HCT116 (cell line): ENCODE data around the gene ZNF750. TPM values are rescaled to one million over a fixed set of nuclear protein-coding genes. Genes with fewer than 3 reads are reported as not detected.

Experiments
- ATAC-seq: fragments of 200-7000 bp; cut with Tn5 transposase; 2 replicates; pipeline ENCODE4 v1.9.1; 2020; ENCODE audit warnings: mild to moderate bottlenecking, moderate library complexity
- BruUV-seq: library from RNA; stranded (reverse); fragments of 400-500 nt; replicated peaks from 2 replicates; lab custom pipeline; 2021; lab: Mats Ljungman, UMichigan
- CTCF ChIA-PET: fragments of 300-600 bp; sonication (Branson Sonifier 250); formaldehyde crosslinking; loops from one replicate; lab custom pipeline; 2021; ENCODE audit warnings: antibody characterized with exemption; lab: Charles Lee
- POLR2A ChIA-PET: fragments of 300-600, 350-600 bp; sonication (Branson Sonifier 250); formaldehyde crosslinking; loops from one replicate; lab custom pipeline; 2021; ENCODE audit warnings: antibody characterized with exemption; lab: Charles Lee
- RAD21 ChIA-PET, 2 experiments: fragments of 300-600 bp; sonication (Branson Sonifier 250); formaldehyde crosslinking; loops; one replicate each; lab custom pipeline; 2023; ENCODE audit warnings: low total read pairs in 2 of 2; ENCODE audit not compliant: uncharacterized antibody in 2 of 2, unreplicated experiment in 2 of 2, low non-redundant PET in 1 of 2; lab: Charles Lee
- DNase-seq: peaks from one replicate; pipeline ENCODE4 v3.0.0-alpha.2; 2010; ENCODE audit warnings: low read depth, low spot score
- H2AFZ ChIP-seq: fragments of 200-600 bp; shearing (Covaris generic), sonication (generic); 2 replicates; pipeline ENCODE4 v1.6.1; 2017; ENCODE audit warnings: low read depth, mixed run types, mixed read lengths, antibody characterized with exemption, low read length; ENCODE audit not compliant: poor library complexity, severe bottlenecking
- H3K27ac ChIP-seq: 2 replicates; pipeline ENCODE4 v1.5.1; 2012; ENCODE audit warnings: low read depth, low read length
- H3K27me3 ChIP-seq: fragments of 200-600 bp; sonication (generic); 2 replicates; pipeline ENCODE4 v1.6.1; 2016; ENCODE audit warnings: mixed run types, low read length, mixed read lengths; ENCODE audit not compliant: insufficient read depth
- H3K36me3 ChIP-seq, 2 experiments: fragments of 200-500 bp in 1 of 2; fragments of 200-600 bp in 1 of 2; sonication (Bioruptor generic) in 1 of 2; sonication (generic) in 1 of 2; 2 replicates each; pipeline versions ENCODE4 v1.5.1 to v1.6.1; 2014 to 2016; ENCODE audit warnings: low read length in 2 of 2, inconsistent platforms in 1 of 2, mixed read lengths in 1 of 2, mixed run types in 1 of 2; ENCODE audit not compliant: insufficient read depth in 2 of 2, control insufficient read depth in 1 of 2
- H3K4me1 ChIP-seq, 2 experiments: fragments of 200-600 bp in 1 of 2; sonication (generic) in 1 of 2; 2 replicates each; pipeline versions ENCODE4 v1.5.1 to v1.6.1; 2012 to 2017; ENCODE audit warnings: low read length in 2 of 2, inconsistent platforms in 1 of 2, mild to moderate bottlenecking in 1 of 2, mixed read lengths in 1 of 2, mixed run types in 1 of 2, moderate library complexity in 1 of 2; ENCODE audit not compliant: insufficient read depth in 2 of 2, control insufficient read depth in 1 of 2
- H3K4me2 ChIP-seq: fragments of 200-600 bp; sonication (generic); 2 replicates; pipeline ENCODE4 v1.6.1; 2017; ENCODE audit warnings: mixed run types, low read length, mixed read lengths
- H3K4me3 ChIP-seq, 2 experiments: fragments of 200-600 bp in 1 of 2; sonication (generic) in 1 of 2; replicated peaks in 1 of 2; 2 replicates each; pipeline ENCODE4 v1.5.1; 2011 to 2016; ENCODE audit warnings: low read length in 2 of 2, control low read depth in 1 of 2, low read depth in 1 of 2, mild to moderate bottlenecking in 1 of 2, mixed read lengths in 1 of 2, mixed run types in 1 of 2
- H3K79me2 ChIP-seq: fragments of 200-600 bp; sonication (generic); 2 replicates; pipeline ENCODE4 v1.6.1; 2017; ENCODE audit warnings: mild to moderate bottlenecking, mixed run types, low read length, moderate library complexity, mixed read lengths; ENCODE audit not compliant: insufficient read depth
- H3K9ac ChIP-seq: fragments of 200-600 bp; sonication (generic); 2 replicates; pipeline ENCODE4 v1.6.1; 2016; ENCODE audit warnings: low read length, mixed read lengths
- H3K9me2 ChIP-seq: fragments of 200-600 bp; sonication (generic), shearing (Covaris generic); 2 replicates; pipeline ENCODE4 v1.6.1; 2017; ENCODE audit warnings: mixed run types, mild to moderate bottlenecking, moderate library complexity; ENCODE audit not compliant: insufficient read depth
- H3K9me3 ChIP-seq, 2 experiments: fragments of 200-500 bp in 1 of 2; fragments of 200-600 bp in 1 of 2; sonication (Bioruptor generic) in 1 of 2; sonication (generic) in 1 of 2; 2 replicates each; pipeline ENCODE4 v1.6.1; 2014 to 2017; ENCODE audit warnings: low read length in 2 of 2, mixed read lengths in 2 of 2, inconsistent platforms in 1 of 2, low read depth in 1 of 2, mild to moderate bottlenecking in 1 of 2, mixed run types in 1 of 2, moderate library complexity in 1 of 2; ENCODE audit not compliant: control insufficient read depth in 1 of 2, insufficient read depth in 1 of 2
- H4K20me1 ChIP-seq: fragments of 200-600 bp; sonication (generic), shearing (Covaris generic); 2 replicates; pipeline ENCODE4 v1.6.1; 2017; ENCODE audit warnings: mixed run types, mild to moderate bottlenecking, moderate library complexity; ENCODE audit not compliant: insufficient read depth
- CBX3 ChIP-seq: IDR thresholded peaks from 2 replicates; pipeline ENCODE4 v1.6.1; 2012; ENCODE audit warnings: low read depth
- CEBPB ChIP-seq: IDR thresholded peaks from 2 replicates; pipeline ENCODE4 v1.6.1; 2012; ENCODE audit warnings: low read depth
- ELF1 ChIP-seq: IDR thresholded peaks from 2 replicates; pipeline ENCODE4 v1.6.1; 2012; ENCODE audit warnings: low read depth, borderline replicate concordance
- EZH2phosphoT487 ChIP-seq: fragments of 200-600 bp; IDR thresholded peaks from 2 replicates; pipeline ENCODE4 v1.6.1; 2018; ENCODE audit warnings: antibody characterized with exemption, borderline replicate concordance
- POLR2AphosphoS5 ChIP-seq: IDR thresholded peaks from 2 replicates; pipeline ENCODE4 v1.6.1; 2011; ENCODE audit warnings: mild to moderate bottlenecking, low read depth, low read length, moderate library complexity
- SIN3A ChIP-seq: IDR thresholded peaks from 2 replicates; pipeline ENCODE4 v1.6.1; 2012; ENCODE audit warnings: low read depth
- SRF ChIP-seq: IDR thresholded peaks from 2 replicates; pipeline ENCODE4 v1.6.1; 2012; ENCODE audit warnings: low read depth
- TCF7L2 ChIP-seq: IDR thresholded peaks from 2 replicates; pipeline ENCODE4 v1.7.0; 2011; ENCODE audit warnings: borderline replicate concordance, inconsistent platforms; ENCODE audit not compliant: insufficient read depth, insufficient read length; ENCODE audit errors: extremely low read depth
- ZBTB33 ChIP-seq: IDR thresholded peaks from 2 replicates; pipeline ENCODE4 v1.6.1; 2011; ENCODE audit warnings: mild to moderate bottlenecking, low read length, moderate library complexity; ENCODE audit not compliant: insufficient replicate concordance; ENCODE audit errors: extremely low read depth
- ZNF274 ChIP-seq: fragments of 200-500 bp; sonication (Bioruptor generic); IDR thresholded peaks from 2 replicates; pipeline ENCODE4 v1.6.1; 2014; ENCODE audit warnings: mild to moderate bottlenecking, low read depth, low read length, inconsistent platforms
- intact Hi-C: fragments of 100-400 bp; cut with micrococcal nuclease; formaldehyde crosslinking; loops from 2 replicates; pipeline ENCODE4 v1.10.0; 2022
- total RNA-seq: library from RNA; stranded (reverse); gene quantifications from one replicate; pipeline ENCODE4 v1.2.1, GENCODE V29; 2021; ENCODE audit not compliant: unreplicated experiment

ZNF750 gene
- total RNA-seq, 1 experiment from 2014 or later: not detected

GRCh38 chr17:82865274-82865673 is 25.5 kb upstream of the ZNF750 start (continued):
- no peak for TF ChIP-seq ZBTB33

GRCh38 chr17:82864713-82865248 is 25.0 kb upstream of the ZNF750 start:
- Histone ChIP-seq H3K27ac (peak overlapping the region; percentile 95), H4K20me1 (peaks cover 4% of the 10 kb centered on the region; the same call in 1 of the 2 replicates), H3K9me3 (no peaks in the 10 kb centered on the region), H3K9ac (peak overlapping the region; percentile 46), H3K4me2 (peak overlapping the region; percentile 77), H3K4me1 (peaks cover 51 to 55% of the 10 kb centered on the region in 2 experiments), H3K27me3 (no peaks in the 10 kb centered on the region), H3K4me3 (0 out of 4 replicates have a peak overlapping the region, but pooled peaks of 1 of the 2 experiments have one; percentile 35), H3K79me2 (peaks cover 46% of the 10 kb centered on the region), H3K9me2 (no peaks in the 10 kb centered on the region), H3K36me3 (peaks cover 0 to 1% of the 10 kb centered on the region in 2 experiments; a peak in 1 of 4 replicates), H2AFZ (no peak overlapping the region)
- TF ChIP-seq SRF (no peak), ZNF274 (no peak), CBX3 (no peak), EZH2phosphoT487 (no peak), TCF7L2 (no peak), SIN3A (no peak), POLR2AphosphoS5 (no peak), CEBPB (no peak), ELF1 (no peak)
- POLR2A ChIA-PET: no interaction called here
- ATAC-seq (no peak), DNase-seq (no peak)
- intact Hi-C loops: no loop called here
- RAD21 ChIA-PET: interaction anchor here in 1 of 2 experiments (0.8 kb wide), 1 partner anchor 83 kb away, joined by 3 read pairs; no protein-coding TSS in a partner anchor
- CTCF ChIA-PET: interaction anchor here (1.1 to 1.7 kb wide), 5 partner anchors 10 to 83 kb away, joined by 3 to 7 read pairs (median 3); no protein-coding TSS in a partner anchor
- no TSS peak for BruUV-seq
